Fibroblast of skin of left quadriceps (primary cell): Measurements from ENCODE around the gene PPP1R26.
"Not testable (repeated sequence)": the region's sequence is repeated elsewhere in the genome, so short reads cannot be mapped to it uniquely, and the experiment has no call there.

Source experiments
- DNase-seq, 2 experiments: peaks; one replicate each; pipeline ENCODE4 v3.0.0-alpha.2; 2013; ENCODE audit warnings: low read depth in 2 of 2

PPP1R26 gene

DNA sequence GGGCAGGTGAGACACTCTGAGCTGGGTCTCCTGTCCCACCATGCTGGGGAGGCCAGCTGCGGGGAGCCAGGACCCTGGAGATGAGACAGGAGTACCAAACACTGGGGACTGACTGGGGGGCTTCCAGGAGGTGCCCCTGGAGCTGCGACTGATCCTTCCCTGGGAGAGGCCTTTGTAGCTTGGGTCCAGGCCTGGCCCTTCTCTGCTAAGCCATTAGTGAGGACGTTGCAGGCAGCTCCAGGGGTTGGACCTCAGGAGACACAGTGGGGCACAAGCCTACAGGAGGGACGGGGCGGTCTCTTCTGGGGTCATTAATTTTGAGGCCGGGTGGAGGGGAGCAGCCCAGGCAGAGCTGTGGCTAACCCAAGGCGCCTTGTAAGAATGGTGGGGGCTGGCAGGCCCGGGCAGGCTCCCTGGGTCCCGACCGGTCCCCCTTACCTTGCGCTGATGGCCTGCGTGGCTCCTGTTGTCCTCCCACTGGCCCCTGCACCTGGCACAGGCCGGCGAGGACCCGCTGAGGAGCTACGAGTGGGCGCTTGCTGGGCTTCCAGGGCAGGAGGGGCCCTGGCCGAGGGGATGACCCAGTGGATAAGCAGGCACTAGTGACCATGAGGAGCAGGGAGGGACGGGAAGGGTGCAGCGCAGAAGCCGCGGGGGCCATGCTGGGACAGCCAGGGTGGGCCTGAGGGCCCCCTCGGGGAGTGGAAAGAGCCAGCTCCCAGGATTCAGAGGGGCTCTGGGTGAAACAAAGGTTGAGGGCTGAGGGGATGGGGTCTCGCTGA, 26.0 kb downstream of the PPP1R26 start:
- DNase-seq: no peak

DNA sequence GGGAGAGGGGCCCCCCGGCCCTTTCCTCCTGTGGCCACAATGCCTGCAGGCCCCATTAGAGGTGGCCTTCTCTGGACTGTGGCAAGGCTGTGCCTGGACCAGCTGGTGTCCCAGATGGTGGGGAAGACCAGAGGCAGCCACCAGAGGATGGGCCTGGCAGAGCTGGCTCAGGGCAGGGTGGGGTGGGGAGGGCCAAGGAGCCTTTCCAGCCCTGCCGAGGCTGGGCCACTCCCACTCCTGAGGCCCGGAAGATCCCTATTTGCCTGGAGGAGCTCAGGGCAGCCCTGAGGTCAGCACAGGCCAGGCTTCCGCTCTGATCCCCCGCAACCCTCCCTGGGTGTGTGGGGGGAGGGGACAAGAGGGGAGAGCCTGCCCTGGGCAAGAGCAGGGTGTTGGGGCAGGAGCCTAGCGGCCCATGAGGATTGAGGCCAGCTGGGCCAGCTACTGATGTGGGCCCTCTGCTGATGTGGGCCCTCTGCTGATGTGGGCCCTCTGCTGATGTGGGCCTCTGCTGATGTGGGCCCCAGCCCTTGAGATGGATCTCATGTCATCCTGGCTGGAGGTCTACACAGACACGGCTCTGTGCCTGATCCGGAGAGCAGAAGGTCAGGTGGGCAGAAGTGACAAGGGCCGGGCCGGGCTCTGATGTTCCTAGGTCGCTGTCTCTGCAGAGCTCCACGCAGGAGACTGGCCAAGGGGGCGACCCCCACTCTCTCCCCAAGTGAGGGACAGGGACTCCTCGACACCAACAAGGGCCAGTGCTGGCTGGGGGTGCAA, 26.9 kb downstream of the PPP1R26 start:
- DNase-seq: no peak

DNA sequence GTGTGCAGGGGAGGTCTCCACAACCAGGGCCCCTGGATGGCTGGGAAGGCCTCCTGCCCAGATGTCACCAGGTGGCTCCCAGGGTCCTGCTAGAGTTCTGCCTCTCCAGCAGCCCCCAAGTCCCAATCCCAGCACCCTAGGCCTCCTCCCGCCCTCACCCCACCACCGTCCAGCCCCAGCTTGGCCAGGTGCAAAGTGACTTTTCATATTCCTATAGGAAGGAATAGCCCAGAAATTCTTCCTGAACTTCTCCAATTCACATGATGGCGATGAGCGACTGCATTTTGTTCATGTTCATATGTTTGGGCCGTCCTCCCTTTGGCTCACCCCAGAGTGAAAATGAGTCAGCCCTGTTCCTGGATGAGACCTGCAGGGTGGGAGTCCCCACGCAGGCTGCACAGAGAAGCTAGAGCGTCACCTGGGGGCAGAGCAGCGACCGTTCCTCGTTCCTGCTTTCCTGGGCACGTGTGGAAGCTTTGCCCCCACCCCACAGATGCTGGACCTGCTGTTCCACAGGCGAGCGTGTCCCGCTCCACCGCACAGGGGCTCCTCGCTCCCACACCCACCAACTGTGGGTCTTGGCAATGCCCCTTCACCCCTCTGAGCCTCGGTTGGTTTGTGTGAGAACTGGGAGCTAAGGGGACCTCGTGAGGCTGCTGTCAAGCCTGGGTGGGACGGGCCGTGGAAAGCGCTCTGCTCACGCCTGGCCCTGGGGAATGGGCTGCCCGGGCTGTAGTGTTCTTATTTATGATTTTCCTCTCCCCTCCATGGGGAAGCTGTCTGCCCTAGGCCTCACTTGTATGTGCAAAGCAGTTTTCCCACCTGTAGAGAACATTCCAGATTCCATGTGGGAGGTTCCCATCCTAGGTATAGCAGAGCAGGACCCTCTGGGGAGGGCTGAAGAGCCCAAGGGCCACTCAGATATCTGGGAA, 27.8 kb downstream of the PPP1R26 start:
- no peak for DNase-seq

DNA sequence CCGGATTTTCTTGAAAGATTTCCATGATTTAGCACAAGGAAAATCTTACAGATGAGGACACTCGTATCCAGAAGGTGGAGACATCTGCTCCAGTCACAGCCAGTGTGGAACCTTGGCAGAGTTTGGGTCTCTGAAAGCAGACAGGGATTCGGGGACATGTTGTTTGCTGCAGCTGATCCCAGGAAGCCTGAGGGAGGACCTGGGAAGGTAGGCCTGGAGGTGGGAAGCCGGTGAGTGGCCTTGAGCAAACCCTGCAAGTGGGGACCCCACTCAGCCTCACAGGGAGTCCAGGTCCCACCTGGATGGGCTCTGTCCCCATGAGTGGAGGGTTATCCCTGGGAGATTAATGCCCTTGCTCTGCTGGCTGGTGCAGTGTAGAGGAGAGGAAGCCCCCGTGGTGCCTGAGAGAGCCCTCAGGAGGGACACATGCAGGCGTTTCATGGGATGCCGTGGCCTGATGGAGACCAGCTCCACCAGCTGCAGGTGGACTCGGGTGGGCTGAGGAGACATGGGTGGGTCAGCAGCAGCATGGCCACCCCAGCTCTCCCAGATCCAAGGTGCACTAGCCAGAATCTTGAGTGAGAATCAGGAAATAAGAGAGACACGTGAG, 28.7 kb downstream of the PPP1R26 start:
- no peak for DNase-seq

DNA sequence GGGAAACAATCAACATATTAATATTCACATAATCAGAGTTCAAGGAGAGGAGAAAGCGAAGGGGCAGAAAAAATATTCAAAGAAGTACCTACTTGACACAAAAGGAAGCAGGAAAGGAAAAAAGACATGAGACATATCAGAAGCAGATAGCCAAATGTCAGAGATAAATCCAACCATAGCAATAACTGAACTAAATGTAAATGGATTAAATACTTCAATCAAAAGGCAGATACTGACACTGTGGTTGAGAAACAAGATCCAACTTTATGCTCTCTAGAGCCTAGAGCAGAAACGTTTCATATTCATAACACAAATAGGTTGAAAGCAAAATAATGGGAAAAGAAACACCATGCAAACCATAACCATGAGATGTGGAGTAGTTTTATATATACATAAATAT, 29.9 kb downstream of the PPP1R26 start:
- no peak for DNase-seq

DNA sequence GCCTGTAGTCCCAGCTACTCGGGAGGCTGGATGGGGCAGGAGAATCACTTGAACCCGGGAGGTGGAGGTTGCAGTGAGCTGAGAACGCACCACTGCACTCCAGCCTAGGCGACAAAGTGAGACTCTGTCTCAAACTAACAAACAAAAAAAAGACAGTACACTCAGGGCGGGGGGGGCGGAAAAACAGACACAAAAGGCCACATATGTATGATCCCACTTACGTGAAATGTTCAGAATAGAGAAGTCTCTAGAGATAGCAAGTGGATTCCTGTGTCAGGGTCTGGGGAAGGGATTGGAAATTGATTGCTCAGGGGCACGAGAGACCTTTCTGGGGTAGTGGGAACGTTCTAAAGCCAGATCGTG, 32.6 kb downstream of the PPP1R26 start:
- no peak for DNase-seq

DNA sequence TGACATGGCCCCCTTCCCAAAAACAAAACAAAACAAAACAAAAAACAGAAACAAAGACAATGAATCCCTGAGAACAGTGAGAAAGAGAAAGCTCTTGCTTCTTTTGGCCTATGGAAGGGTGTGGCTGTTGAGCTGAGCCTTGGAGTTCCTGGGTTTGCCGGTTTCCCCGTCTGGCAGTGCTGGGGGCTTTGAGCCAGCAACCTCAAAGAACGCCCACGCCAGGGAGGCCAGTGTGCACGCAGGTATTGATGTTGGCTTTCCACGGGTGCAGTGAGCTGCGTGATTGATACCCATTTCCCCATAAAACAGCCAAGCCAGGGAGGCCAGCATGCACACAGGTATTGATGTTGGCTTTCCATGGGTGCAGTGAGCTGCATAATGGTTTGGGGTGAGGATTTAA, 33.3 kb downstream of the PPP1R26 start:
- no peak for DNase-seq

DNA sequence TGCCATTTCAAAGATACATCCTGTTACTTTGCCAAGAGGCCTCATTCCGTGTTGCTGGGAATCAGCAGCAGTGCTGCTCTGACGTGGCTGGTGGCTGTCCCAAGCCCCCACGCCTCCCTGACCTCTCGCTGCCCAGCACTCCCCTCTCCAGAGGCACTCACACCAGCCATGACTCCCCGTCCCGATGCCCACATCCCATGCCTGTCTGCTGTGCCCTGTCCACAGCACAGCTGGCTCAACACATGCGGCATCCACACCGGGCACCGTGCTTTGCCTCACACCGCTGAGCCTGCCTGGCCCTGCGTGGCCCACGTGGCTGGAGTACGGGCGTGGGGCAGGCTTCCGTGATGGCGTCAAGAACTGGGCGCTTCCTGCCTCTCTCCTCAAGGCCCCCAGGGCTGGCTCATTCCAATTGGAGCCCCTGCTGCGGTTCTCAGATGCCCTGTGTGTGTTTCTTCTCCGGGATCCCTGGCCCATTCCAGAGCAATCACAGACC, 33.8 kb downstream of the PPP1R26 start:
- DNase-seq: no peak

DNA sequence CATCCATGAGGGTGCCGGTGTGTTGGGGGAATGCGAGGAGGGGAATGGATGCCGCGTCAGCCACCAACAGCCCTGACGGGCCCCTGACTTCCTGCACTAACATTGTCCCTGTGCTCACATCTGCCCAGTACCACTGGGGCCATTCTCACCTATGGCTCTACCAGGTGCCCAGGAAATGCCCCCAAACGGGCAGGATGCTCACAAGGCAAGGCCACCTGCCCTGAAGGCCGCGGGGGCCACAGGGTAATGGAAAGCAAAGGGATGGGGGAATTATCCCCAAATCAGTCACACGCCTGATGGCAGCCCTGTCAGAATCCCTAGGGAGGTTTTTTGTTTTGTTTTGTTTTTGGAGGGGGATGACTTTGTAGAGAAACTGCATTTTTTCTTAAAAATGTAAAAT, 34.3 kb downstream of the PPP1R26 start:
- DNase-seq: not testable (repeated sequence)

DNA sequence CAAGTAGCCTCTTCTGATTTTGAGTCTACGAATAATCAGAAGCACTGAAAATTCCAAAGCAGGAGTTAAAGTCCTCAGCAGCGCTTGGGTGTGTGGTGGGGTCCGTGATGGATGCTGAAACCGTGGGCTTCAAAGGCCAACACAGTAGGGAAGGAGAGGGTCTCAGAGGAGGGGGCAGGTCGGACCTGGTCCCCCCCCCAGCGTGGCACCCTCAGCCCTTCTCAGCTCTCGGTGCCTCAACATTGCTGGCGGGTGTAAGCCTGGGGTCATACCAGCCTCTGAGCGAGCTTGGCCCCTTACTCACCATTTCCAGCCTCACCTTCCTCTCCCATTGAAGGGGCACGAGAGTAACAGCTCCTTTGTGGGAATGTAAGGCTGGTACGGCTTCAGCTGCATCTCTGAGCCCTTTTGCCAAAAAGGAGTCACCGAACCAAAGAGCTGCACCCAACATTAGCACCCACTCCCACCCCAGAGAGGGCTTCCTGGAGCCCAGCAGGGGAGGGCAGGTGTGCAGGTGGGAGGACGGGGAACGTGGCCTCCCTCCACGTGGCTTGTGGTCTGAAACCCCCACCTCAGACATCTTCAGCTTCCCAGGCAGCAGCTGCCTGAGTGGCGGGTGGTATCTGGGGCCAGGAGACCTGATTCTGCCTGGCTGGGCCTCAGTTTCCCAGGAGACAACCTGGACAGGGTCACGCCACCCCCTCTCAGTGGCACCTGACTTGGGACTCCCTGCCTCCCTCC, 34.9 kb downstream of the PPP1R26 start:
- DNase-seq: no peak

DNA sequence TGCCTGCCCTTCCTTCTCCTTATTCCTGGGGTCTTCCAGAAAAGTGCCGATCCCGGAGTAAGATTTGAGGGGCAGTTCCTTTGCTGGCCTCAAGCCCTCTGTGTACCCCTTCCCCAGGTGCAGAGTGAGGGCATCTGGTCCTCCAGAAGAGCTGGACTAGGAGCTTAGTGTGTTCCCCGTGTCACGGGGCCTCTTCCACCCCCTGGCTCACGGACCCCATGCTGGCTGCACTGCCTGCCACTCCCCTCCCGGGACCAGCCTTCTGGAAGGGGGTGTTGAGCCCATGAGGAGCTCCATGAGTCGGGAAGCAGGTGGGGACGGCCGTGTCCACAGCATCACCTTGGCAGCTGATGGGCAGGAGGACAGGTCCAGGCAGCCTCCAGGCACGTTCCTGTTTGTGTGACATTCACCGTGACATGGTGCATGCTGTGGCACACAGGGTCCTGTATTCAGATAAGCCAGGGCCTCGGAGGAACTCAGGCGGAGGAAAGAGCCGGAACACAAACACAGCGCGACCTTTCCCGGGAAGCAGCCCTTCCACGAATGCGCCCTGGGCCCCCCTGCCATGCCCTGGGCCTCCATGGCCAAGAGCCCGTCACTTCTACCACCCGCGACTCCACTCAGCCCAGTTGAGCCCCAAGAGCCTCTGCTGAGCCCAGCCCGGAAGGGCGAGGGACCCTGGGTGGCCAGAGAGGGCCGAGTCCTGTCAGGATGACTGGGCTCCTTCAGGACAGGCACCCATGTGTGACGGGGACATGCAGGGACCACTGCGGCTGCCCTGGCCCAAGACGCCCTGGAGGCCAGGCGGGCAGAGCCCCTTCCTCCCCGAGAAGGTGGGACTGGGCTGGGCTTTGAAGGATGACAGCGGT, 35.7 kb downstream of the PPP1R26 start:
- DNase-seq: no peak

DNA sequence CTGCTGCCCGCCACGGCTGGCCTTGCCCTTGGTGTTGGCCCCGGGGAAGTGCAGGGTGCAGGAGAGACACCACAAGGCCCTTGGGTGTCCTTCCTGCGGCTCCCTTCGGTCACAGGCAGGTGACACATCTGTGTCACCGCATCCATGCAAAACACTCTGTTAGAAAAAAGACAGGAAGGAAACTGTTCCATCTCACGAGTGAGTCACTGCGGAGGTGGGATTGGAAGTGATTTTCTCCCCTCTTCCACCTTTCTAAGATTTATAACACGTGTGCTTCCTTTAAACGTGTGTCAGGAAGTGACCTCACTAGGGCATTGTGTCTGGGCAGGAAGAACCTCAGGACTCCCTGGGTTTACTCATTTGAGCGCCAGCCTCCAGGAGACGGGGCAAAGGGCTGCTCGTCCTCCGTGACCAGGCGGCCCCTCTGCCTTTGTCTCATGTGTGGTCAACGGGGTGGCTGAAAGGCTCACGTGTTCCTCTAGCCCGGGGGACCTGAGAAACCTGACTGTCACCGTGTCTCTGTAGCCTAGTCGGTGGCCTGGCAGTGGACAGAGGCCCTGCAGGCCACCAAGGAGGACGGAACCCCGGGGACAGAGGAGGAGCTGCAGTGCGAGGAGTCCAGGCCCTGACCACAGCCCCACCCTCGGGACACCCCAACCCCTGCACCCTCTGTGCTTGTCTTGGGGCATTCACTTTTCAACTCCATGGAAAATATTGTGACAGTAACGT, 36.7 kb downstream of the PPP1R26 start:
- DNase-seq: no peak

DNA sequence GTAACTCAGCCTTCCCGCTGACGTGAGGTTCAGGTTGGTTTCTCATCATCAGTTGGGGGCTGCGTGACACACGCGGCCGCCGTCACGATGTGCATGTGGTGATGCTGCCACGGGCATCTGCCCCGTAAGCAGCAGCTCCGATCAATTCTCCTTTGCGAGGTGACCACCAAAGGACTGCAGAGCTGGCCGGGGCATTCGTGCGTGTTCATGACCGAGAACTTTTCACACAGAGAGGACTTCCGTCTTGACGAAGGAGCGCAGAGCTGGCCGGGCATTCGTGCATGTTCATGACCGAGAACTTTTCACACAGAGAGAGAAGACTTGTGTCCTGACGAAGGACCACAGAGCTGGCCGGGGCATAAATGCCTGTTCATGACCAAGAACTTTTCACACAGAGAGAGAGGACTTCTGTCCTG, 37.8 kb downstream of the PPP1R26 start:
- no peak for DNase-seq

DNA sequence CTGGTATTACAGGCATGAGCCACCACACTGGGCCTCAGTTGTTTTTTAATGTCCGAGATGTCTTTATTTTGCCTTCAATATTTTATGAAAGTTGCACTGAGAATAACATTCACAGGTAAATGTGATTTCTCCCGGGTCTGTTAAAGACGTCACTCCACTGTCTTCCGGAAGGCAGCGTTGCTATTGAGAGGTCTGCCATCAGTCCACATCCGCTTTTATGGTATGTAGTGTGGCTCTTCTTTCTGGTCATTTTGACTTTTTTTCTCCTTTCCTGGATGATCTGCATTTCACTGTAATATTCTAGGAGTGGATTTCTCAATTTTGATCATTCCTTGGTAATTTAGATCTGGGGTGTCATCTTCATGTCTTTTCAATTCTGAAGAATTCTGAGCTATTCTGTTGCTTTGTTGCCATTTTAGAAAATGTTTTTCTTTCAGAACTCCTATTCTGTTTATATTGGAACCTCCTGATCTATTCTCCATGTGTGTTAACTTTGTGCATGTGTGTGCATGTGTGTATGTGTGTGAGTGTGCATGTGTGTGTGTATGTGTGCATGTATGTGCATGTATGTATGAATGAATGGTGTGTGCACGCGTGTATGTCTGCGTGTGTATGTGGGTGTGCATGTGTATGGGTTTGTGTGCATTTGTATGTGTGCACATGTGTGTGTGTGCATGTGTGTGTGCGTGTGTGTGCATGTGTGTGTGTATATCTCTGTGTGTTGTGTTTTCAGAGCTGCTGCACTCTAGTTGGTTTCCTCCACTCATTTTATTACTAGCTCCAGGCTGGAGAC, 39.8 kb downstream of the PPP1R26 start:
- DNase-seq: no peak

DNA sequence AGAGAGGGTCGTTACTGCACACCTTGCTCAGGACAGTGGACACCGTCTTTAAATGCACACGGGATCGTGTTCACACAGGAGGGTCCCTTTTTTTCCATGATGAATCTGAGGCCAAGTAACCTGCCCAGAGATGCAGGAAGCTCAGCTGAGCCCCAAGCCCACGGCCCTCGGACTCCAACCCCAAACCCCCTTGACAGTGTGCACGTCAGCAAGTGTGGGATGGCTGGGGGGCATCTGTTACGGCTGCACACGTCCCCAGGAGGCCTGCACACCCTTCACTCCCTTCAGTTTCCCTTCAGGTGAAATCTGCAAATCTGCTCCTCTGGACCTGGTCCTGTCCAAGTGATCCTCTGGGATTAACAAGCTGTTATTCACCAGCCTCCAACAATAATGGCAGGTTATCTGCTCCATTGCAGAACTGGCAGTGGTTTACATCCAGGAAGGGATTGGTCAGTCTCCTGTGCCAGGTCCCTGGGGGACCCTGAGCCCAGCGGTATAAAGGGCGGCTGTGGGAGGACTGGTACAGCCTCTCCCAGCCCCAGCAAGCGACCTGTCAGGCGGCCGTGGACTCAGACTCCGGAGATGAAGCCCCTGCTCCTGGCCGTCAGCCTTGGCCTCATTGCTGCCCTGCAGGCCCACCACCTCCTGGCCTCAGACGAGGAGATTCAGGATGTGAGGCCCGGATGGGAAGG, 41.5 kb downstream of the PPP1R26 start, which contains the start of gene LCN1:
LCN1 (plus strand) TSS at position 525 of the 692 bp plus-strand sequence; CDS start at position 583, 58 bp downstream.
- no peak for DNase-seq

DNA sequence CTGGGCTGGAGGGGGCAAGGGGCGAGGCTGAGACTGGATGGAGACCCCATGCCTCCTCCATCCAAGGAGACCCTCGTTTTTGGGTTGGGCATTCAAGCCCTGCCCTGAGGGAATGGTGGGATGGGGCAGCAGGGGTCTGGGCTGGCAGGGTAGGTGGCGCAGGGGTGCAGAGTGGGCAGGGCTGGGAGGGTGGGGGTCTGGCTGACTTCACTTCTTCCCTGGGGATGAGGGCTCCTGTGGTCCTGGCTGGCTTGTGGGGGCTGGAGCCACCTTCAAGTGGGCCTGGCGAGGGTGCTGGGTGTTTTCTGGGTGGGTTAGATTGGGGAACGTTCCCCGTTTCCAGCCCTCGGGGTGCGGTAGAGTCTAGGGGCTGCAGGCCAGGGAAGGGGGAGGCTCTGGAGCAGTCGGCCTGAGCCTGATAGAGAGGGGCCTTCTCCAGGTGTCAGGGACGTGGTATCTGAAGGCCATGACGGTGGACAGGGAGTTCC, 42.1 kb downstream of the PPP1R26 start:
- DNase-seq: no peak

DNA sequence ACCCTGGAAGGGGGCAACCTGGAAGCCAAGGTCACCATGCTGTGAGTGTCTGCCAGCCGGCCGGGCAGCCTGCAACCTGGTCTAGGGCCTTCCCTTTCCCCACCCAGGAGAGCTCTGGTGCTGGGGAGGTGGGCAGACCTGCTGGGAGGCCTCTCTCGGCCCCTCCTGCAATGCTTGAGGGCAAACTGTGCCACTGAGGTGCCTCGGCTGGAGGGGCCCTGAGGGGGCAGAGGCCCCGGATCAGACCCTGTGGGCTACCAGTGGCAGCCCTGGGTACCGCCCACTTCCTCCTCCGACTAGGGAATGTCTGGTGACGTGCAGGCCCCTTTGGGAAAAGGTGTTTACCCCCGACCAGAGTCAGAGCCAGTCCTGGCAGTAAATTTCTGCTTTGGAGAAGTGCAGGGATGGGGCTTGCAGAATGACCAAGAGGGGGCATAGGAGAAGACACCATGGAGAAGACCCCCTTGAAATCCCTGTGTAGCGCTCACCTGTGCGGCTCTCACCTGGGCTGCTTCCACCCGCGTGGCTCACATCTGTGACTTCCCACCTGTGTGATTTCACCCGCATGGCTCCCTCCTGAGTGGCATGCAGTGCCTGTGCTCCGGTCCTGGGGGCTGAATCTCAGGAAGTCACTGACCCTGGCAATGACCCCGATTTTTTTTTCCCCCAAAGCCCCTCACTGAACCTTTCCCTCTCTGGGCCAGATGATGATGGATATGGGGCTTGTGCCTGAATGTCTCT, 42.7 kb downstream of the PPP1R26 start:
- no peak for DNase-seq
